ENCODE results near the gene PLAGL2. TPM values are rescaled to one million over a fixed set of nuclear protein-coding genes. Genes with fewer than 3 reads are reported as not detected.

PLAGL2 gene
- total RNA-seq, 1 experiment from 2014 or later: 44.4 TPM

- Histone ChIP-seq H2BK12ac (ENCODE audit: insufficient read length, low read depth, low read length) (no peak overlapping the region), H2BK15ac (ENCODE audit: low read depth, low read length) (no peak overlapping the region), H3K4me2 (ENCODE audit: insufficient read depth, insufficient read length, low read length) (no peak overlapping the region), H3K23me2 (ENCODE audit: insufficient read length, low read depth, low read length, poor library complexity, severe bottlenecking) (peaks cover 10% of the 10 kb centered on the region), H3K23ac (ENCODE audit: insufficient read length, low read depth, low read length) (no peak overlapping the region), H4K91ac (ENCODE audit: insufficient read length, low read depth, low read length) (no peak overlapping the region), H3K9ac (ENCODE audit: extremely low read depth, insufficient read length, low read length) (no peak overlapping the region), H3K56ac (ENCODE audit: insufficient read length, low read depth, low read length) (no peak overlapping the region), H2BK20ac (ENCODE audit: low read depth, low read length, poor library complexity, severe bottlenecking) (no peak overlapping the region), H3K4me1 (ENCODE audit: insufficient read depth, low read length) (no peaks in the 10 kb centered on the region), H4K20me1 (ENCODE audit: control insufficient read depth, insufficient read depth, insufficient read length) (no peaks in the 10 kb centered on the region), H2AK5ac (ENCODE audit: insufficient read length, low read length) (no peak overlapping the region), H4K5ac (ENCODE audit: insufficient read length, low read depth, low read length) (no peak overlapping the region), H4K8ac (replicated peaks; ENCODE audit: insufficient read length, low read depth, low read length) (no peak overlapping the region), H3K4ac (ENCODE audit: low read depth, low read length) (no peak overlapping the region), H3T11ph (ENCODE audit: low read length) (no peak overlapping the region), H3K27me3 (ENCODE audit: insufficient read depth, low read length) (no peaks in the 10 kb centered on the region), H3K27ac (ENCODE audit: insufficient read length, low read depth, low read length) (no peak overlapping the region), H2BK120ac (ENCODE audit: low read depth, low read length, poor library complexity, severe bottlenecking) (no peak overlapping the region), H3K79me1 (ENCODE audit: insufficient read depth, low read depth, low read length, poor library complexity, severe bottlenecking) (peaks cover 9% of the 10 kb centered on the region), H3K18ac (ENCODE audit: insufficient read length, low read depth, low read length) (no peak overlapping the region), H3K79me2 (ENCODE audit: insufficient read depth, low read length) (peaks cover 23% of the 10 kb centered on the region; the same call in 1 of the 2 replicates), H2AFZ (ENCODE audit: low read length) (no peak overlapping the region), H3K14ac (ENCODE audit: insufficient read depth, low read length) (no peak overlapping the region), H2BK5ac (ENCODE audit: insufficient read length, low read length) (no peak overlapping the region), H3K9me3 (ENCODE audit: control insufficient read depth, low read depth, low read length) (no peaks in the 10 kb centered on the region)
- DNase-seq: no peak
- H3K27ac Mint-ChIP-seq: peak overlapping the region; percentile 56 to 74 (median 65); a peak in 5 of 7 replicates
- peaks cover 20 to 52% (median 34%) of the 10 kb centered on the region in 3 experiments for H3K36me3 Mint-ChIP-seq (ENCODE audit: insufficient read depth in 1 of 3, low read depth in 3 of 3)
- peaks cover 46 to 49% of the 10 kb centered on the region in 2 experiments for H3K4me1 Mint-ChIP-seq
- no peaks in the 10 kb centered on the region; a peak in 1 of 5 replicates for H3K9me3 Mint-ChIP-seq
- TF ChIP-seq CTCF (conservative IDR thresholded peaks at IDR 0.05): no peak
- no peaks in the 10 kb centered on the region for H3K27me3 Mint-ChIP-seq (ENCODE audit: low read depth)
- WGBS (ENCODE audit: extremely low coverage, insufficient read length, low lambda C conversion rate): no CpG with 5 or more reads among the region's 11 CpGs
- no peak overlapping the region; a peak in 2 of 5 replicates for H3K4me3 Mint-ChIP-seq
These were observed 4.0 kb downstream of the PLAGL2 start for GRCh38 chr20:32203356-32204204.

Data from H9 (cell line).